GM19438 (cell line): ENCODE data around the gene IRF2BP1.
"Not testable (repeated sequence)": the region's sequence is repeated elsewhere in the genome, so short reads cannot be mapped to it uniquely, and the experiment has no call there.

ENCODE experiments used
- ATAC-seq: cut with Tn5 transposase; IDR thresholded peaks from one replicate; pipeline ENCODE4 v1.9.1; 2021; ENCODE audit warnings: low read depth; ENCODE audit not compliant: unreplicated experiment

The IRF2BP1 gene

DNA sequence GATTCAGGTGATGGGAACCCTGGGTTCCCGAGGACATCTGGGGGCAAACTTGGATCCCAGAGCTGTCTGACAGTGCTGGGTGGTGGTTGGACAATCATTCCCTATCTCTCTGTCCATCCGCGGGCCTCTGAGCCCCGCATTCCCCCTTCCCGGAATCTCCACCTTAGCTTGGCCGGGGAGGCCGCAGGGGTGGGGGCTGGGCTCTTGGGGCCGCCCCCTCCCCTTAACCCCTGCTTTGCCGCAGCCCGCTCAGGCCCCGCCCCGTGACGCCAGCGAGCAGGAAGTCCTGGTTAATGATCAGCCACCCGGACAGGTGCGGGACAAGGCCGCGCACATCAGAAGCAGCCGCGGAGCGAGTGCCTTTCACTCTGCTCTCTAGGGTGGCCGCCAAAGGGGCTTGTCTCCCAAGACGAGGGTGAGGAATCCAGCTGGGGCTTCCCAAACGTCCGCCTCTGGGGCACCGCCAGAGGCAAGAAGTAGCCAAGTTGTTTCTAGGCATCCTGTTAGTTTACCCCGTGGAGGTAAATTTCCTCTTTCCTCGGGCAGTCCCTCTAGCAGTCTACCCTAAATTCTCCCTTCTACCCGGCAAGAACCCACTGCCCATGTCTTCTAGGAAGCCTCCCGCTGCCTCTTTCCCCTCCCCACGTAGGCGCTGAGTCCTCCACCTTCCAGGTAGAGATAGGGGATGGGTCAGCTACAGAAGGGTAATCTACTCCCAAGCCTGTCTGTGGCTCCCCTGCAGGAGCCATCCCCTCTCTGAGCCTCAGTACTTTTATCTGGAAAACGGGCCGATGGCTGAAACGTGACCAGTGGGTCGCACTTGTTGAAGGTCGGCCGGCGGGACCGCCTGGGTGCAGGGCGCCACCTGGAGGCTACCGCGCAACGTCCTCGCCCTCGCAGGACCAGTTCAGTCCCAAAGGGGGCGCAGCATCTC lies 3.0 kb downstream of the IRF2BP1 start:
- no peak for ATAC-seq

DNA sequence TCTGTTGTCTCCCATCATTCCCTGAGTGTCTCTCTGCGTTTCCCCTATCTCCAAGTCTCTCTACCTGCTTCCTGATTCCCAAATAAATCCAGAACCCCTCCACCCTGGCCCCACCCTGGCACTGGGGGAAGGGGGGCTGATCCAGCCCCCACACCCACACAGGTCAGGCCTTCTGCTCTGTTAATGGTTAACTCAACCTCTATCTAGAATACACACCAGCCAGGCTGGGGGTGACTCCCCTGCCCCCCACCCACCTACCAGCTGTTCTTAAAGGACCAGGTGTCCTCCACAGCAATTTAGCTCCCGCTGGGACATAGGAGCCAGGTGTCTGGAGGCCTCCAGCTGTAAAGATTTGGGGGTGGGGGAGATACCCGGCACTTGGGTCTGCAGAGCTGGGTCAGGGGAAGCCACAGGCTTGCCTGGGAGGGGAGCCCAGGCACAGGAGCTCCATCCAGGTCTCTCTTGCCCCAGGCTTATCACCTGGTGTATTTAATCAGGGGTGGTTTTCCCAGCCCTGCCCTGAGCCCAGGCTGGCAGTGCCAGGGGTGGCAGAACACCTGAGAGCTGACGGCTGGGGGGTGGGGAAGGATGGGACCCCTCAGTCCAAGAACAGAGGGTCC lies 3.9 kb downstream of the IRF2BP1 start:
- ATAC-seq, result no peak

DNA sequence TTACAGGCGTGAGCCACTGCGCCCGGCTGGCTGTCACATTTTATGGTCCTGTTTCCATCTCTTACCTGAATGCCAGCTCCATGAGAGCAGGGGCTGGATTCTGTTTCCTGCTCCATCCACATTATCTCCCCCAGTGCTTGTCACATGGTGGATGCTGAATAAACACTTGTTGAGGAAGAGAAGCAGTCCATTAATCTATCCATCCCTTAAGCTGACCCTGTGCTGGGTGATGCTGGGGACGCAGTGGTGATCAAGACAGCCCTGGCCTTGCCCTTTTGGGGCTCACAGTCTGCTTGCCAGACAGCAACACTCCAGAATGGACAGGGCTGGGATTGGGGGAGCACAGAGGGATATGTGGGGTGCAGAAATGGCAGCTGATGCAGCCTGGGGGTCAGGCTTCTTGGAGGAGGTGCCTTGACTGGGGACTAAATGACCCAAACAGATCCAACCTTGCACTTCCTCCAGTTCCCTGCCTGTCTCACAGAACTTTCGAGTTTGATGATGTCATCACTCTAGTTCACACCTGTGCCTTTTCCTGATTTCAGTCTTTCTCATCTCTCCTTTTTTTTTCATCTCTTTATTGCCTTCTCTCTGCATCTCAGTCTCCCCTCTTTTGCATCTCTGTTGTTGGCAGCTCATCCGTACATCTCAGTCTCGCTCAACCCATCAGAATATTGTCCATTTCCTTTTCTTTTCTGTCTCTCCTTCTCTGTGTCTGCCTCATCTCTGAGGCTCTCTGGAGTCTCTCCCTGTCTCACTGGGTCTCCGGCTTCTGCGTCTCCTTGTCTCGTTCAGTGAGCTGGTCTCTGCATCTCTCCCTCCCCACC lies 4.6 kb downstream of the IRF2BP1 start:
- ATAC-seq, result no peak

DNA sequence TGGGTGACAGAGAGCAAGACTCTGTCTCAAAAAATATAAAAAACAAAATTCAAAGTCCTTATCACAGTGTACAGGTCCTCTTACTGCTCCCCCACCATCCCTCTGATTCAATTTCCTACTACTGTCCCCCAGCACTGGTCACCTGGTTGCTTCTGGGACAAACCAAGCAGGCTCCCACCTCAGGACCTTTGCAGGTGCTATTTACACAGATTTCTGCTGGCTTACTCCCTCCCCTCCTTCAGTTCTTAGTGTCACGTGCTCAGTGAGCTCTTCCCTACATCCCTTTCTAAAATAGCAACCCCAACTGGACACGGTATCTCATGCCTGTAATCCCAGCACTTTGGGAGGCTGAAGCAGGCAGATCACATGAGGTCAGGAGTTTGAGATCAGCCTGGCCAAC lies 6.0 kb downstream of the IRF2BP1 start:
- ATAC-seq, result no peak

DNA sequence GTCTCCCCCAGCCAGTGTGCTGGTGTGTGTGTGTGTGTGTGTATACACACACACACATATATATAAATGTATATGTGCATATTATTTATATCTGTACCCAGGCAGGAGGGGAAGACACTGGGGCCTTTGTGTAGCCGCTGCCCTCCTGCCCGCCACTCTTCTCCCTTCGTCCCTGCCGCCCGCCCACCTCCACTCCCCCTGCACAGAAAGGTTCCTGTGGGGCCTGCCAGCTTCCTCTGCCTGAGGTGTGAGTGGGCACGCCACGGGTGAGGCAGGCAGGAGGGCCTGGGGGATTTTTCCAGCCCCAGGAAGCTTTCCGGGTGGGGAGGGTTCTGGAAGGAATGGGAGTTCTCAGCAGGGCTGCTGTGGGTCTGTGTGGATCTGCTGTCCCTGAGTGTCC lies 6.9 kb downstream of the IRF2BP1 start:
- no peak for ATAC-seq

DNA sequence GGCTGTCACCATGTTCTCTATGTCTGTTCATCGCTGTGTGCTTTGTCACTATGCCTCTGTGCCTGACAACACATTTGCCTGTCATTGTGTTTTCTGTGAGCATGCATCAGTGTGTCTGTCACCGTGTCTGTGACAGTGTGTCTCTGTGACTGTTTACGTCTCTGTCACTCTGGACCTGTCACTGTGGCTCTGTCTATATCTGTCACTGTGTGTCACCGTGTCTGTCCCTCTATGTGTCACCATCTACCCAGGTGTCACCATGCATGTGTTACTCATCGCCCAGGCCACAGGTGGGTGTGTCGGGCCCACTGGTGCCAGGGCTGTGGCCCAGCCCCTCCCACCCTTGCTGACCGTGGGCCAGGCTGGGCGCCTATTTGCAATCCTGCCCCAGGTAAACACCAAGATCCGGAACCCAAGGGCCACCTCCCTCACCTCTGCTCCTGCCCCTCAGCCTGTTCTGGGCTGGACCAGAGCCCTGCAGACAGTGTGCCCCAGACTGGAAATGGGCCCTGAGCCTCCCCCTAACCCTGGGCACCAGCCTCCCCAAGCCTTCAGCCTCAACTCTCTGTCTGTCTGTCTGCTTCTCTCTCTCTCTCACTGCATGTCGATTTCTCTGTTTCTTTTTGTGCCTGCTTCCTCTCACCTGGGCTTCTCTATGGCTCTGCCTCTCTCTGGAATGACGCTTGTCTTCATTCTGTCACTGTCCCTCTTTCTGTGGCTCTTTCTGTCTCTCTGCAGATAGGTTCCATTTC lies 7.7 kb downstream of the IRF2BP1 start:
- no peak for ATAC-seq

DNA sequence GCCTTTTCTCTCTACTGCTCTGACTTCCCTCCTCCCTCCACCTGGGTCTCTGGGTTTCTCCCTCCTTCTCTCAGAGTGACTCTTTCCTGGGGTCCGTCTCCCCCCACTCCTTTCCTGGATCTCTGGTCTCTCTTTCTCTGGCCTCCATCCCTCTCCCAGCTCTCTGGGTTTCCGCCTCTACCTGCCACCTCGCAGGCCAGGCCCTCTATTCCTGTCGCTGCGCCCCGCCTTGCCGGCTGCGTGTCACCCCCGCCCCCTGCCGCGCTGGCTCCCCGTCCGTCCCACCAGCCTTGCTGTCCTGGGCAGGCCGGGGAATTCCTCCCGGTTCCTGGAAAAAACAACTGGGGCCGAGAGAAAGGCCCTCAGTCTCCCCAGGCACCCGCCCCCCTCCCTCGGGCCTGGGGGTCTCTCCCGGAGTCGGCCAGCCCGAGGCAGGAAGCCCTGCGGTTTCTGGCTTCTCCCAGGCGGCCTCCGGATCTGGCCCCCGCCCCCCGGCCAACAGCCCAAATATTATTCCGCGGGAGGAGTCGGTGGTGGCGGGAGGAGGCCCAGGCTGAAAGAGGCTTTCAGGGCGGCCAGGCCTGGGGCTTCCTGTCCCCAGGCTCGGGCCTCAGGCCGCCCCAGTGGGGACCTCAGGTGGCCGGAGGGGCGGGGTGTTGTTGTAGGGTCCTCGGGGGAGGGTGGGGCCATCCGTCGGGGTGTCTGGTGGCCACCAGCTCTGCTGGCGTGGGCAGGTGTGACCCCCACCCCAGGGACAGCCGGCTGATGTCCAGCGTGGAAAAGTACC lies 9.3 kb downstream of the IRF2BP1 start:
- no peak for ATAC-seq

DNA sequence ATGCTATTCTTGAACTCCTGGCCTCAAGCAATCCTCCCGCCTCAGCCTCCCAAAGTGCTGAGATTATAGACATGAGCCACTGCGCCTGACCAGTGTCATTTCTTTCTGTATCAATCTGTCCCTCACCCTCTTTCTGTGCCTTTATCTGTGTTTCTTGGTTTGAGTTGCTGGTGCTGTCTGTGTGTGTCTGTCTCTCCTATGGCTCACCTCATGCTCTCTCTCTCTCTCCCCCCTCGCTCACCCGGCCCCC lies 9.9 kb downstream of the IRF2BP1 start:
- ATAC-seq, result no peak

DNA sequence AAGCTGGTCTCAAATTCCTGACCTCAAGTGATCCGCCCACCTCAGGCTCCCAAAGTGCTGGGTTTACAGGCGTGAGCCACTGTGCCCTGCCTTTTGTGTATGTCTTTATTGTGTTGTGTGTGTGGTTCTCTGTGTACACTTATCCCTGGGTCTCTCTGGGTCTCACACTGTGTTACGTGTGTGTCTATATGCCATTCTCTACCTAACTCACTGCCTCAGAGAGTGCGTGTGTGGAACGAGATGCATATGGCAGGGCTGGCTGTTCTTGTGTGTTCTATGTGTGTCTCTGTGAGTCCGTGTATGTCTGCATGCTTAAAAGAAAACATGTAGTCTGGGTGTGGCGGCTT lies 11.3 kb downstream of the IRF2BP1 start:
- ATAC-seq, result no peak

DNA sequence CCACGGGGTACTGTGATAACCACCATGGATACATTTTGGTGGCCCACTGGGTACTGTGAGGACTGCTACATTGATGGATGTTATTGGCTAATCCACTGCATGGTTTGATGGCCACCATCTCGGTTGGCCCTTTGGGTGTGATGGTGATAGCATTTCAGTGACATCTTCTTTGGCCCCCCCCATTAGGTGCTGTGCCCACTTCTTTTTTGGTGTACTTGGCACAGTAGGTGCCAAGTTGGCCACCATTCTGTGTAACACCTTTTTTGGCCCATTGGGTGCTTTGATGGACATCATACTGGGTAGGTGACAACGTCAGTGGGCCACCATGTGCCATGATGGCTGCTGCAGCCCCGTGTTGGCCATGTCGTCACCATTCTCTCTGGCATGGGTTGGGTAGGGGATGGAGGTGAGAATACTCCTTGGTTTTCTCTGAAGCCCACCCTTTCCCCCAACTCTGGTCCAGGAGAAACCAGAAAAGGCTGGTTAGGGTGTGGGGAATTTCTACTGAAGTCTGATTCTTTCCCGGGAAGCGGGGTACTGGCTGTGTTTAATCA lies 12.6 kb downstream of the IRF2BP1 start:
- no peak for ATAC-seq

DNA sequence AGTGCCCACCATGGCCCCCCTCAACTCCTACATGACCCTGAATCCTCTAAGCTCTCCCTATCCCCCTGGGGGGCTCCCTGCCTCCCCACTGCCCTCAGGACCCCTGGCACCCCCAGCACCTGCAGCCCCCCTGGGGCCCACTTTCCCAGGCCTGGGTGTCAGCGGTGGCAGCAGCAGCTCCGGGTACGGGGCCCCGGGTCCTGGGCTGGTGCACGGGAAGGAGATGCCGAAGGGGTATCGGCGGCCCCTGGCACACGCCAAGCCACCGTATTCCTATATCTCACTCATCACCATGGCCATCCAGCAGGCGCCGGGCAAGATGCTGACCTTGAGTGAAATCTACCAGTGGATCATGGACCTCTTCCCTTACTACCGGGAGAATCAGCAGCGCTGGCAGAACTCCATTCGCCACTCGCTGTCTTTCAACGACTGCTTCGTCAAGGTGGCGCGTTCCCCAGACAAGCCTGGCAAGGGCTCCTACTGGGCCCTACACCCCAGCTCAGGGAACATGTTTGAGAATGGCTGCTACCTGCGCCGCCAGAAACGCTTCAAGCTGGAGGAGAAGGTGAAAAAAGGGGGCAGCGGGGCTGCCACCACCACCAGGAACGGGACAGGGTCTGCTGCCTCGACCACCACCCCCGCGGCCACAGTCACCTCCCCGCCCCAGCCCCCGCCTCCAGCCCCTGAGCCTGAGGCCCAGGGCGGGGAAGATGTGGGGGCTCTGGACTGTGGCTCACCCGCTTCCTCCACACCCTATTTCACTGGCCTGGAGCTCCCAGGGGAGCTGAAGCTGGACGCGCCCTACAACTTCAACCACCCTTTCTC lies 13.6 kb downstream of the IRF2BP1 start:
- no peak for ATAC-seq

DNA sequence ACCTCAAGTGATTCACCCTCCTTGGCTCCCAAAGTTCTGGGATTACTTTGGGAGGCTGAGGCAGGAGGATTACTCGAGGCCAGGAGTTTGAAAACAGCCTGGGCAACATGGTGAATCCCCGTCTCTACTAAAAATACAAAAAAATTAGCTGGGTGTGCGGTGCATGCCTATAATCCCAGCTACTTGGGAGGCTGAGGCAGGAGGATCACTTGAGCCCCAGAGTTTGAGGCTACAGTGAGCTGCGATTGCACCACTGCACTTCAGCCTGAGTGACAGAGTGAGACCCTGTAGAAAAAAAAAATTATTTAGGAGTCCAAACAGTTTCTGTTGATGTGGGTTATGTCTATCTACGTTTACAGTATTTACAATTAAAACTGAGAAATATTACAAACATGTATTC lies 15.1 kb downstream of the IRF2BP1 start:
- no peak for ATAC-seq

DNA sequence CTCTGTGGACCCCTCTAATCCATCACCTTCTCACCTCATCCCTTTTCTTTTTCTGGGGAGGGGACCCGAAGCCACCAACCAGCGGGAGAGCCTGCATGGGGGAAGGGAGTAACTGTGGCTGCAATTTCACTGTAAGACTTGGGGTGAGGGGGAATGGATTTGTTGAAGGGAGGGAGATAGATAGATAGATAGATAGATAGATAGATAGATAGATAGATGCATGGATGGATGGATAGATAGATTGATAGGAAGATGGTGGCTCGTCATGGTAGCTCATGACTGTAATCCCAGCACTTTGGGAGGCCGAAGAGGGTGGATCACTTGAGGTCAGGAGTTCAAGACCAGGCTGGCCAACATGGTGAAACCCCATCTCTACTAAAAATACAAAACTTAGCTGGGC lies 18.7 kb downstream of the IRF2BP1 start:
- not testable (repeated sequence) for ATAC-seq

DNA sequence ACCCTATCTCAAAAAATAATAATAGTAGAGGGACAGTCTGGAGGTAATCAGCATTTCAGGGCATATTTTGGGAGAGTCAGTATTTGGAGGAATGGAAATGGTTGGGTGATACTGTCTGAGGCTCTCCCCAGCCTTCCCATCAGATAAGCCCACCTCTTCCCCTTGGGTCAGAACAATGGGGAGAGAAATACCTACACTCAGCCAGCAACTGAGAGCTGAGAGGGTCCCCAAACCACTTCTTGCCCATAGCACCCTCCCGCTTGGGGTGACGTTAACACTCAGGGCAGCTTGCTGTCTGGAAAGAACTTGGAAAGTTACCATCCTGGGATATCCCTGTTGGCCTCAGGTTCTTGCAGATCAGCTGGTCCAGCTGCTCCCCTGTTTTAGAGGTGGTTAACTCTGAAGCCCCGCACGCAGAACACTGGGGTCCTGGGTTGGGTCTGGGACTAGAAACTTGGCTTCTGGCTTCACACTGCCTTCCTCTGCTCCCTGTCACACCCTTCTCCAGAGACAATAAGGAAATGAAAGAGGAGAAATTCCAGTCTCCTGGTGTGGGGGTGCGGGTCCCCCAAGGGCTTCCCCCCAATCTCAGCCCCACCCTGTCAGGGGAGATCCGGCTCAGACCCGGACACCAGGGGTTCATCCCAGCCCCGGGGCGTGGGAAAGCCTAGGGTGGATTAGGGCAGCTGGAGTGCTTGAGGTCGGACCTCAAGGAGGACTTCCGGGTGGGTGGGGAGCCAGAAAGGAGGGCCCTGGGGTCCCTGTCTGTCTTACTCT lies 19.4 kb downstream of the IRF2BP1 start:
- ATAC-seq, result no peak

DNA sequence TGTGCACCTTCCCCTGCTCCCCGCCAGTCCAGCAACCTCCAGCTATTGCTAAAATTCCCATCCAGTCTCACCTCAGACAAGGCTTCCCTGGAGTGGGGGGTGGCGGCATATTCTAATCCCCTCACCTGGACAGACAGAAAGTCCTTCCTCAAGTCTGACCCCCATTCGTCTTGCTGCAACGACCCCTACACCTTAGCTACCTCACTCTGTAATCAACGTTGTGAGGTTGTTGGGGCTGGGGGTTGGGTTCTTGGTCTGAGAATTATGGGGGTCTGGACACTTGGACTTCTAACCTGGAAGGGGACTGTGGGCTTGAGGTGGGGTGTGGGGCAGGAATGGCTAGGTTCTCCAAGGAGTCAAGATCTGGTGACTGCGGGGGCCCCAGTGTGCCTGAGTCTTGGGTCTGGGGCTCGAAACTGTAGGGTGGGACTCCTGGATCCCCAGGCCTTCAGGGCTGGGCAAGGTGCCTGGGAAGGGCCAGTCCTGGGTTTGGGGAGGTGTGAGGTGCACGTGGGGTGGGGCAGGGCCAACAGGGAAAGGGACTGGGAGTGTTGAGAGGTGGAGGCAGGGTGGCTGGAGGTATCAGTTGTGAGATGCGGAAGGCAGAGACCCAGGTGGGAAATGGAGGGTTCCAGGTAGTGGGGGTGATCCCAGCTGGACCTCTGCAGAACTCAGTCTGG lies 20.5 kb downstream of the IRF2BP1 start:
- ATAC-seq, result no peak

DNA sequence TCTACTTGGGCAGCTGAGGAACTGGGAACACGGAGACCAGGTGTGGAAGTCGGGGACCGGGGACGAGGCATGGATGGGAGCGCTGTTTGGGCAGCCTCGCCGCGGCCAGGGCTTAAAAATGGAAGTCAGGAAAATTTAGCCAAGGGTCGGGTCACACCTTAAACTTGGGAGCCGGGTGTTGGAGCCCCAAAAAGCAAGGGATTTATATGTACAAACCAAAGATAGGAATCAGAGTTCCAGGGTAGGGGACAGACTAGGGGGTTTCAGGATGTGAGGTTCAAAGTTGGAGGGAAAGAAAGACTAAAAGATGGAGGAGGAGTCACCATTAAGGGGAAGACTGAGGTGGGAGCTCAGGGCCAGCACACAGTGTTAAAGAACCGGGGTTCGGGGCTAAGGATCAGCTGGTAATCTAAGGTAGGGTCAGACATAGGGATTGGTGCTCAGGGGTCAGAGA lies 21.3 kb downstream of the IRF2BP1 start:
- no peak for ATAC-seq

DNA sequence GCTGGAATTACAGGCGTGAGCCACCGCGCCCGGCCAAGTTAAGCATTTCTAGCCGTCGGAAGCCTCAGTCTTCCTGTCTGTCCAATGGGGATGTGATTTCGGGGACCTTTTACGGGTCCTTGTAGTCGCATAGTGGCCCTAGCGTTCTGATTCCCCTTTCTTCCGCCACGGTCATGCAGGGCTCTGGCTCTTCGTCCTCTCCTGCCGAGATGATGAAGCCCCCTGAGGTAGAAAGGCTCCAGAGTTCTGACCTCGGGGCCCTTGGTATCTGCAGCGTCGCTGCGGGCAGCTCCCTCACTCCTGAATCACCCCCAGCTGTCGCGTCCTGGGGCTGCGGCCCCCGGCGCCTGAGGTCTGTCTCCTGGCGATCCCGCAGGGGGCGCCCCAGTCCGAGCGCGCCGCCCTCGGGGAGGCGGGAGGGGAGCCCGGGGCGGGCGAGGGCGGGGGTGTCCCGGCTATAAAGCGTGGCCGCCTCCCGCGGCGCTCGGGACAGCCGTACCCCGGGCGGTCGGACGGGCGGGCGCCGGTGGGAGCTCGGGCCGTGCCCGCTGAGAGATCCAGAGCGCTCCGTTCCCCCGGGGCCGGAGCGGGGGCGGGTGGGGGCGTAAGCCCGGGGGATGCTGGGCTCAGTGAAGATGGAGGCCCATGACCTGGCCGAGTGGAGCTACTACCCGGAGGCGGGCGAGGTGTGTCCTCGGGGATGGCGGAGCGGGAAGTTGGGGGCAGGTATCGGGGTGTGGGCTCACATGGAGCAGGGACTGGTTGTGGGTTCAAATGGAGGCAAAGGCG lies 21.9 kb downstream of the IRF2BP1 start, which contains the start of gene FOXA3:
FOXA3 (plus strand) TSS at position 487 of the 789 bp plus-strand sequence; CDS start at position 618, 131 bp downstream.
- ATAC-seq, result no peak
